ENCODE results near the gene TXNDC5. TPM values are rescaled to one million over a fixed set of nuclear protein-coding genes. Genes with fewer than 3 reads are reported as not detected.

TXNDC5 gene
- polyA plus RNA-seq, 3 donors = 12.6 to 33.5 (median 21.2) TPM

DNA sequence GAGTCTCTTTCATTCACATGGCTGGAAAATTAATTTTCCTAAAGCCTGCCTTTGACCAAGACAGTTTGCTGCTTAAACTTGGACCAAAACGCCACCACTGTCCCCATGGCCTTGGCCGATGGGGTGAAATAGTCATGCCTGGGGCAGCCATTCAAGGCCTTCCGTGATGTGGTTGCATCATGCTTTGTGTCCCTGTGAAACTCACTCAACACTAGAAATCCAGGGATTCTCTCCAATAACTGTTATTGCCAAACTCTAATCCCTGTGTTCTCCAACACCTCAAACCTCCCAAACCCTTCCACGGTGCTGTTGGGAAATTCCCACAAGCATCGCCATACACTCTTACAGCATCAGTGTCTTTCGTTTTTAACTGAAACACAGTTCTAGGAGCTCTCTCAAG is 1.4 kb upstream of the TXNDC5 start:
- H2AFZ ChIP-seq (ENCODE audit: insufficient read depth, low read depth, low read length, poor library complexity, severe bottlenecking) = no peak overlapping the region
- Mint-ChIP-seq H3K27me3 (ENCODE audit: low read depth in 3 of 3) (peaks cover 0 to 4% (median 0%) of the 10 kb centered on the region in 3 donors), H3K27ac (no peak overlapping the region), H3K36me3 (no peaks in the 10 kb centered on the region), H3K4me1 (peaks cover 12% of the 10 kb centered on the region), H3K4me3 (no peak overlapping the region), H3K9me3 (no peaks in the 10 kb centered on the region)
- H3K4me3 ChIP-seq (replicated peaks in 1 of 3; ENCODE audit: low read depth in 2 of 3, low read length in 3 of 3) = no peak overlapping the region
- no peak overlapping the region for H3K27ac ChIP-seq (ENCODE audit: low read depth in 1 of 2, low read length in 2 of 2)
- TF ChIP-seq, protein P1, sequence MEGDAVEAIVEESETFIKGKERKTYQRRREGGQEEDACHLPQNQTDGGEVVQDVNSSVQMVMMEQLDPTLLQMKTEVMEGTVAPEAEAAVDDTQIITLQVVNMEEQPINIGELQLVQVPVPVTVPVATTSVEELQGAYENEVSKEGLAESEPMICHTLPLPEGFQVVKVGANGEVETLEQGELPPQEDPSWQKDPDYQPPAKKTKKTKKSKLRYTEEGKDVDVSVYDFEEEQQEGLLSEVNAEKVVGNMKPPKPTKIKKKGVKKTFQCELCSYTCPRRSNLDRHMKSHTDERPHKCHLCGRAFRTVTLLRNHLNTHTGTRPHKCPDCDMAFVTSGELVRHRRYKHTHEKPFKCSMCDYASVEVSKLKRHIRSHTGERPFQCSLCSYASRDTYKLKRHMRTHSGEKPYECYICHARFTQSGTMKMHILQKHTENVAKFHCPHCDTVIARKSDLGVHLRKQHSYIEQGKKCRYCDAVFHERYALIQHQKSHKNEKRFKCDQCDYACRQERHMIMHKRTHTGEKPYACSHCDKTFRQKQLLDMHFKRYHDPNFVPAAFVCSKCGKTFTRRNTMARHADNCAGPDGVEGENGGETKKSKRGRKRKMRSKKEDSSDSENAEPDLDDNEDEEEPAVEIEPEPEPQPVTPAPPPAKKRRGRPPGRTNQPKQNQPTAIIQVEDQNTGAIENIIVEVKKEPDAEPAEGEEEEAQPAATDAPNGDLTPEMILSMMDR (IDR thresholded peaks at IDR 0.05) = no peak
- H3K9ac ChIP-seq (ENCODE audit: insufficient read depth, low read length, poor library complexity, severe bottlenecking) = no peak overlapping the region
- no peak overlapping the region for H3K4me2 ChIP-seq (replicated peaks; ENCODE audit: extremely low read depth, low read length, poor library complexity, severe bottlenecking)
- peaks cover 29% of the 10 kb centered on the region for H3K79me2 ChIP-seq (ENCODE audit: insufficient read depth, low read length)
- H3K9me3 ChIP-seq (replicated peaks in 1 of 2; ENCODE audit: control insufficient read depth in 1 of 2, insufficient read depth in 1 of 2, low read length in 2 of 2) = no peaks in the 10 kb centered on the region
- peaks cover 12 to 16% of the 10 kb centered on the region in 2 donors for H3K4me1 ChIP-seq (ENCODE audit: control insufficient read depth in 1 of 2, insufficient read depth in 2 of 2, low read length in 2 of 2)
- 98% methylated on average over 6 of the region's 6 CpGs for WGBS (ENCODE audit: insufficient coverage)
- intact Hi-C loops (cut with micrococcal nuclease) = no loop called here
- no peak for DNase-seq
- H3K27me3 ChIP-seq (ENCODE audit: control insufficient read depth in 2 of 2, insufficient read depth in 2 of 2, low read length in 2 of 2) = peaks cover 0 to 9% of the 10 kb centered on the region in 2 donors
- peaks cover 4% of the 10 kb centered on the region for H4K20me1 ChIP-seq (ENCODE audit: insufficient read depth, low read length)
- H3K36me3 ChIP-seq (replicated peaks in 1 of 2; ENCODE audit: control insufficient read depth in 1 of 2, insufficient read depth in 2 of 2, low read length in 2 of 2) = no peaks in the 10 kb centered on the region

DNA sequence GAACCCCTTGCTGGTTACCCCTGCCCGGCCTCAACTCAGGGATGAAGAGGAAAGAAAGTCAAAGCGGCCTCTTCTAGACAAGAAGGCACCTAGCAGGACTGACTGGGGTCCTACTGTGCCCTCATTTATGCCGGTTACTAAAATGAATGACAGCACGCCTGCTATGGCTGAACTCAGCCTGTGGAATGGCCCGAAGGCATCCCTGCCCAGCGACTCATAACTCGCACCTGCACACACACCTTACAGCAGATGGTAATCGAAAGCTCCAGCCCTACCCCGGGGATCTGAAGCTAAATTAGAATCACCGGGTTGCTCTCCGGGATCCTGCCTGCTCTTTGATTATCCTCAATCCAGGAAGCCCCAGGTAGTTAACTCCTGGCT is 747 bp upstream of the TXNDC5 start:
- Mint-ChIP-seq H3K27ac (peak overlapping the region in 2 of 7 donors; percentile 4 to 54), H3K27me3 (ENCODE audit: low read depth in 3 of 3) (peaks cover 0 to 4% (median 0%) of the 10 kb centered on the region in 3 donors), H3K36me3 (no peaks in the 10 kb centered on the region), H3K9me3 (no peaks in the 10 kb centered on the region), H3K4me1 (peaks cover 12% of the 10 kb centered on the region), H3K4me3 (peak overlapping the region; percentile 76 to 93)
- Histone ChIP-seq H3K4me3 (replicated peaks in 1 of 3; ENCODE audit: low read depth in 2 of 3, low read length in 3 of 3) (peak overlapping the region; percentile 60 to 75 (median 61)), H2AFZ (ENCODE audit: insufficient read depth, low read depth, low read length, poor library complexity, severe bottlenecking) (peak overlapping the region; percentile 90), H3K27ac (ENCODE audit: low read depth in 1 of 2, low read length in 2 of 2) (no peak overlapping the region), H3K9me3 (replicated peaks in 1 of 2; ENCODE audit: control insufficient read depth in 1 of 2, insufficient read depth in 1 of 2, low read length in 2 of 2) (no peaks in the 10 kb centered on the region), H3K79me2 (ENCODE audit: insufficient read depth, low read length) (peaks cover 35% of the 10 kb centered on the region), H3K4me2 (replicated peaks; ENCODE audit: extremely low read depth, low read length, poor library complexity, severe bottlenecking) (peak overlapping the region; percentile 69), H3K4me1 (ENCODE audit: control insufficient read depth in 1 of 2, insufficient read depth in 2 of 2, low read length in 2 of 2) (peaks cover 12 to 16% of the 10 kb centered on the region in 2 donors), H4K20me1 (ENCODE audit: insufficient read depth, low read length) (peaks cover 4% of the 10 kb centered on the region), H3K27me3 (ENCODE audit: control insufficient read depth in 2 of 2, insufficient read depth in 2 of 2, low read length in 2 of 2) (peaks cover 0 to 9% of the 10 kb centered on the region in 2 donors), H3K9ac (ENCODE audit: insufficient read depth, low read length, poor library complexity, severe bottlenecking) (peak overlapping the region; percentile 42), H3K36me3 (replicated peaks in 1 of 2; ENCODE audit: control insufficient read depth in 1 of 2, insufficient read depth in 2 of 2, low read length in 2 of 2) (no peaks in the 10 kb centered on the region)
- intact Hi-C loops (cut with micrococcal nuclease) = no loop called here
- WGBS (ENCODE audit: insufficient coverage) = 90% methylated on average over 10 of the region's 11 CpGs
- DNase-seq = no peak
- TF ChIP-seq, protein P1 (IDR thresholded peaks at IDR 0.05) = no peak
